Spleen (tissue), 11 donors: ENCODE measurements around the gene PDE5A. TPM values are rescaled to one million over a fixed set of nuclear protein-coding genes. Genes with fewer than 3 reads are reported as not detected.

ENCODE experiments used
- DNase-seq: peaks from one replicate; pipeline ENCODE4 v3.0.0-alpha.2; 2020
- H3K27ac ChIP-seq, 8 donors: fragments of 200-600 bp; sonication (generic) in 7 of 8; 1 replicate in 4 of 8; 2 replicates in 4 of 8; pipeline versions ENCODE4 v1.5.0 to v1.8.0; 2016 to 2021; ENCODE audit warnings: inconsistent platforms in 4 of 8, mild to moderate bottlenecking in 4 of 8, moderate library complexity in 1 of 8
- H3K27me3 ChIP-seq, 7 donors: fragments of 200-600 bp; sonication (generic) in 6 of 7; replicated peaks in 1 of 7; 1 replicate in 4 of 7; 2 replicates in 3 of 7; pipeline versions ENCODE4 v1.5.0 to v1.8.0; 2016 to 2021; ENCODE audit warnings: inconsistent platforms in 3 of 7, mild to moderate bottlenecking in 1 of 7
- H3K36me3 ChIP-seq, 6 donors: fragments of 200-600 bp; sonication (generic) in 5 of 6; 1 replicate in 4 of 6; 2 replicates in 2 of 6; pipeline versions ENCODE4 v1.5.0 to v1.8.0; 2016 to 2021; ENCODE audit warnings: inconsistent platforms in 2 of 6
- H3K4me1 ChIP-seq, 6 donors: fragments of 200-600 bp; sonication (generic) in 5 of 6; 1 replicate in 3 of 6; 2 replicates in 3 of 6; pipeline versions ENCODE4 v1.5.0 to v1.8.0; 2016 to 2021; ENCODE audit warnings: inconsistent platforms in 3 of 6
- H3K4me3 ChIP-seq, 8 donors: fragments of 200-600 bp; sonication (generic) in 7 of 8; 1 replicate in 4 of 8; 2 replicates in 4 of 8; pipeline versions ENCODE4 v1.5.0 to v1.8.0; 2016 to 2021; ENCODE audit warnings: inconsistent platforms in 4 of 8, mild to moderate bottlenecking in 4 of 8, moderate library complexity in 2 of 8
- H3K9me3 ChIP-seq, 8 donors: fragments of 200-600 bp; sonication (generic) in 7 of 8; 1 replicate in 4 of 8; 2 replicates in 4 of 8; pipeline versions ENCODE4 v1.5.0 to v1.8.0; 2016 to 2021; ENCODE audit warnings: inconsistent platforms in 4 of 8
- CTCF ChIP-seq, 11 experiments: fragments of 200-600 bp in 7 of 11; fragments of 450-650 bp in 4 of 11; sonication (generic) in 4 of 11; IDR thresholded peaks in 8 of 11; conservative IDR thresholded peaks in 3 of 11; 1 replicate in 7 of 11; 2 replicates in 4 of 11; pipeline versions ENCODE4 v1.4.0 to v1.8.0; 2016 to 2021; ENCODE audit warnings: antibody characterized with exemption in 11 of 11, inconsistent platforms in 4 of 11, mild to moderate bottlenecking in 1 of 11
- POLR2A ChIP-seq, 3 donors: fragments of 450-650 bp; IDR thresholded peaks; one replicate each; pipeline ENCODE4 v1.5.1; 2017; ENCODE audit warnings: antibody characterized with exemption in 3 of 3, mild to moderate bottlenecking in 1 of 3
- POLR2AphosphoS5 ChIP-seq, 3 donors: sonication (generic); formaldehyde crosslinking; IDR thresholded peaks; one replicate each; pipeline ENCODE4 v1.5.1; 2017; ENCODE audit warnings: antibody characterized with exemption in 3 of 3
- WGBS, 5 donors: extraction: QIAGEN DNeasy Blood & Tissue Kit in 3 of 5; methylation state at CpG; one replicate each; pipeline versions ENCODE4 v1.1.5 to v1.1.7; 2013 to 2018; 5-methylcytosine and 5-hydroxymethylcytosine counted together
- intact Hi-C: fragments of 100-400 bp; cut with DNase I; formaldehyde crosslinking; loops from one replicate; pipeline ENCODE4 v1.15.0; 2023; ENCODE audit warnings: low total_unique reads
- polyA plus RNA-seq, 3 donors: library from polyadenylated mRNA; stranded (reverse); fragments of 200-250 nt; gene quantifications; one replicate each; pipeline ENCODE4 v1.2.1, GENCODE V29; 2013
- total RNA-seq, 7 donors: library from RNA; depleted of rRNA in 3 of 7; stranded (reverse); fragments of >200 nt in 3 of 7; fragmentation: NEBNext Ultra II Directional in 4 of 7; extraction: Animal tissue kit (Norgen Biotek cat#: 25700) in 4 of 7; gene quantifications; one replicate each; pipeline versions ENCODE4 v1.1.0 to v1.2.1, GENCODE V29; 2016 to 2021
- donor health status: healthy with polysubstance abuse.
- donor health status: DM: no; HTN: no; CAD: no; lungs with moderate emphysema.
- donor health status: DM: no; HTN: no; CAD: no.
- donor health status: Bipolar disorder and iron deficiency.
- donor health status: healthy.
- donor health status: DM: no; HTN: no; CAD: no.
- donor health status: DM: yes; HTN: yes; CAD: no.

The PDE5A gene
- total and polyA plus RNA-seq, 10 donors, result 0.91 to 15.1 (median 9.5) TPM

GRCh38 chr4:119661231-119661630, 32.6 kb upstream of the PDE5A start:
- H3K9me3 ChIP-seq, result no peaks in the 10 kb centered on the region
- no peaks in the 10 kb centered on the region for H3K27me3 ChIP-seq
- no peak for DNase-seq
- intact Hi-C loops, result no loop called here
- H3K4me3 ChIP-seq, result no peak overlapping the region
- no peak overlapping the region for H3K27ac ChIP-seq
- WGBS, 5 donors, result 53 to 70% (median 62%) methylated on average over 1 of the region's 1 CpG
- H3K4me1 ChIP-seq, result no peaks in the 10 kb centered on the region
- no peak for TF ChIP-seq POLR2AphosphoS5 (IDR thresholded peaks at IDR 0.05)
- TF ChIP-seq CTCF (IDR thresholded peaks at IDR 0.05 in 8 of 11, conservative IDR thresholded peaks at IDR 0.05 in 3 of 11), result no peak
- no peak for TF ChIP-seq POLR2A (IDR thresholded peaks at IDR 0.05)
- H3K36me3 ChIP-seq, result no peaks in the 10 kb centered on the region

DNA sequence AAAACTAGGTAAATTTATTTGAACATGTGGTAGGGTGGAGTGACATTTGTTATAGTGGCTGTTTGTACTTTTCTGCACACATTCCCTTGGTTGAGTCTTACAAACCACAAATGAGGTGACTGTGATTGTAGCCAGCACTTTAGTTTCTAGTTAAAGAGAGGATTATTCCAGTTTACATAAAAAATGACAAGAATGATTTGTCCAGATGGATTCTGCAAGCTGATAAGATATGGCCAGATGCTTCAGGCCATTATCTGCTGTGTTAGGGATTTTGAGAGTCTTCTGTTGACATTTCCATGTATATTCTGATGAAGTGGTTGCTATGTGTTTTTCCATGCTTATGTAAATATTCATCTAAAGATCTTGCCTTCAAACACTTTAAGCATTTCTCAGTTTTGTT, 31.0 kb upstream of the PDE5A start:
- H3K4me1 ChIP-seq, result no peaks in the 10 kb centered on the region
- no peaks in the 10 kb centered on the region for H3K9me3 ChIP-seq
- no peak for TF ChIP-seq CTCF (IDR thresholded peaks at IDR 0.05 in 8 of 11, conservative IDR thresholded peaks at IDR 0.05 in 3 of 11)
- no peak for TF ChIP-seq POLR2A (IDR thresholded peaks at IDR 0.05)
- TF ChIP-seq POLR2AphosphoS5 (IDR thresholded peaks at IDR 0.05), result no peak
- intact Hi-C loops, result no loop called here
- DNase-seq, result no peak
- no peak overlapping the region for H3K4me3 ChIP-seq
- no peak overlapping the region for H3K27ac ChIP-seq
- H3K27me3 ChIP-seq, result no peaks in the 10 kb centered on the region
- H3K36me3 ChIP-seq, result no peaks in the 10 kb centered on the region

DNA sequence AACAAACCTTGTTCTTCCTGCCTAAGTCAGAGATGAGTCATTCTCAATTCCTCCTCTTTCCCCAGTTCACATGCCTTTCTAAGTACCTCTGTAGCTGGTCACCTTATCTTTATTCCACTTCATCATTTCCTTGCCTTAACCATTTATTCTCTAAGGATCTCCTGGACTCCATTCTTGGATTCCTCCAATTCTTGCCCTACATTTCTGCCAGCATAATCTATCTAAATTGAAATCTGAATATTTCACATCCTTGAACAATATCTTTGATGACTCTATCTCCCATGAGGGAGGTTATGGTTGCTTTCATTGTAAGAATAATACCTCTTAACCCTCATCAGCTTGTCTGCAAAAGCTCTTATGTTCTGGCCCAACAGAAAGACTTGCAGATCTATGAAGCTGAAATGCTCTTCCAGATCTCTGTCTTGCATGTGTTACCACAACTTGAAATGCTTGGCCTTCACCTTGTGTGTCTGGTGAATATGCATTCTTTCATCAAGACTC, 28.6 kb upstream of the PDE5A start:
- H3K27me3 ChIP-seq, result no peaks in the 10 kb centered on the region
- H3K4me1 ChIP-seq, result no peaks in the 10 kb centered on the region
- intact Hi-C loops, result no loop called here
- no peak overlapping the region for H3K27ac ChIP-seq
- TF ChIP-seq POLR2AphosphoS5 (IDR thresholded peaks at IDR 0.05) (no peak), CTCF (IDR thresholded peaks at IDR 0.05 in 8 of 11, conservative IDR thresholded peaks at IDR 0.05 in 3 of 11) (no peak), POLR2A (IDR thresholded peaks at IDR 0.05) (no peak)
- H3K9me3 ChIP-seq, result no peaks in the 10 kb centered on the region
- no peak for DNase-seq
- no peak overlapping the region for H3K4me3 ChIP-seq
- H3K36me3 ChIP-seq, result no peaks in the 10 kb centered on the region

DNA sequence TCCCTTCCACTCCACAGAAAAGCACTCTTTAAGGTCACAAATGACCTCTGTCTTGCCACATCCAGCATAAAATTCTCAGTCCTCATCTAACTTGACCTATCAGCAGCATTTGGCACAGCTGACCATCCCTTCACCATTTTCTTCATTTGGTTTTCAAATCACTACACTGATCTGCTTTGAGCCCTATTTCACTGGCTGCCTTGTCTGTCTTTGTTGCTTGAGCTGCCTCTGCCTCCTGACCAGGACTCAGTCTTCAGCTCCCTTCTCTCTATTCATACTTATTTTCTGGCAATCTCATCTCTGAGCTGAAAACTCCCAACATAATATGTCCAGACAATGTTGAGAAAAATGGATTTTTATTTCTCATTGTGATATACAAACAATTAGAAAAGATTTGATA, 27.7 kb upstream of the PDE5A start:
- TF ChIP-seq CTCF (IDR thresholded peaks at IDR 0.05 in 8 of 11, conservative IDR thresholded peaks at IDR 0.05 in 3 of 11) (no peak), POLR2A (IDR thresholded peaks at IDR 0.05) (no peak), POLR2AphosphoS5 (IDR thresholded peaks at IDR 0.05) (no peak)
- Histone ChIP-seq H3K9me3 (no peaks in the 10 kb centered on the region), H3K4me1 (no peaks in the 10 kb centered on the region), H3K27me3 (no peaks in the 10 kb centered on the region), H3K4me3 (no peak overlapping the region), H3K36me3 (no peaks in the 10 kb centered on the region), H3K27ac (no peak overlapping the region)
- intact Hi-C loops, result no loop called here
- DNase-seq, result no peak
